GM12878 (cell line): ENCODE results near the gene BTNL9.

Experiments
- CHD1 ChIP-seq: IDR thresholded peaks from 2 replicates; pipeline ENCODE4 v1.6.1; 2012; ENCODE audit warnings: low read depth, low read length, improper control_type of control experiment
- CTCF ChIP-seq, 3 experiments: IDR thresholded peaks in 2 of 3; conservative IDR thresholded peaks in 1 of 3; 2 replicates each; pipeline ENCODE4 v1.5.1; 2011; ENCODE audit warnings: low read depth in 3 of 3, low read length in 3 of 3, mild to moderate bottlenecking in 3 of 3, control low read depth in 2 of 3, moderate library complexity in 2 of 3, inconsistent platforms in 1 of 3, mixed read lengths in 1 of 3; ENCODE audit not compliant: control insufficient read depth in 2 of 3, insufficient read depth in 1 of 3; ENCODE audit errors: extremely low read depth in 1 of 3
- TF ChIP-seq, protein P1 (sequence below): IDR thresholded peaks from 2 replicates; pipeline ENCODE4 v1.6.1; 2011; ENCODE audit warnings: low read depth, low read length, improper control_type of control experiment, borderline replicate concordance

DNA sequence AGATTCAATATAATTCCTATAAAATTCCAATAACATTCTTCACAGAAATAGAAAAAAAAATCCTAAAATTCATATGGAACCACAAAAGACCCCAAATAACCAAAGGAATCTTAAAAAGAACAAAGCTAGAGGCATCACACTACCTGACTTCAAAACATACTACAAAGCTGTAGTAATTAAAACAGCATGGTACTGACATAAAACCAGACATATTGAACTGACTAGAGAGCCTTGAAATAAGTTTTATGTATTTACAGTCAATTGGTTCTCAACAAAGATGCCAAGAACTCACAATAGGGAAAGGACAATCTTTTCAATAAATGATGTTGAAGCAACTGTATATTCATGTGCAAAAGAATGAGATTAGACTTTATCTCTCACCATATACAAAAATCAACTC, 36.9 kb downstream of the BTNL9 start:
- TF ChIP-seq, protein P1, sequence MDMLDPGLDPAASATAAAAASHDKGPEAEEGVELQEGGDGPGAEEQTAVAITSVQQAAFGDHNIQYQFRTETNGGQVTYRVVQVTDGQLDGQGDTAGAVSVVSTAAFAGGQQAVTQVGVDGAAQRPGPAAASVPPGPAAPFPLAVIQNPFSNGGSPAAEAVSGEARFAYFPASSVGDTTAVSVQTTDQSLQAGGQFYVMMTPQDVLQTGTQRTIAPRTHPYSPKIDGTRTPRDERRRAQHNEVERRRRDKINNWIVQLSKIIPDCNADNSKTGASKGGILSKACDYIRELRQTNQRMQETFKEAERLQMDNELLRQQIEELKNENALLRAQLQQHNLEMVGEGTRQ = no peak
- no peak for TF ChIP-seq CHD1
- no peak for TF ChIP-seq CTCF (IDR thresholded peaks at IDR 0.05 in 2 of 3, conservative IDR thresholded peaks at IDR 0.05 in 1 of 3; ENCODE audit: control insufficient read depth in 2 of 3, extremely low read depth in 1 of 3, insufficient read depth in 1 of 3, low read depth in 3 of 3, low read length in 3 of 3)
